ENCODE data around the gene PIGU.

The PIGU gene

GRCh38 chr20:34539756-34540155 is 137.1 kb downstream of the PIGU start:
- Histone ChIP-seq H3K4me1 (ENCODE audit: control insufficient read depth in 1 of 2, insufficient read depth in 2 of 2, low read length in 2 of 2) (peaks cover 5 to 15% of the 10 kb centered on the region in 2 donors), H3K9me3 (ENCODE audit: control insufficient read depth in 1 of 2, low read length in 2 of 2) (no peaks in the 10 kb centered on the region), H3K36me3 (ENCODE audit: control insufficient read depth in 1 of 2, insufficient read depth in 2 of 2, low read length in 2 of 2) (peaks cover 35 to 62% of the 10 kb centered on the region in 2 donors), H3K9ac (ENCODE audit: low read depth in 1 of 2, low read length in 2 of 2) (no peak overlapping the region), H3K27me3 (ENCODE audit: control insufficient read depth in 1 of 2, insufficient read depth in 2 of 2, low read length in 2 of 2) (no peaks in the 10 kb centered on the region), H3K4me3 (ENCODE audit: low read depth in 1 of 2, low read length in 2 of 2) (no peak overlapping the region), H3K27ac (ENCODE audit: low read depth, low read length) (no peak overlapping the region)

- H3K27ac ChIP-seq (ENCODE audit: low read depth, low read length): no peak overlapping the region
Observed at GRCh38 chr20:34538671-34539123, 138.2 kb downstream of the PIGU start.

DNA sequence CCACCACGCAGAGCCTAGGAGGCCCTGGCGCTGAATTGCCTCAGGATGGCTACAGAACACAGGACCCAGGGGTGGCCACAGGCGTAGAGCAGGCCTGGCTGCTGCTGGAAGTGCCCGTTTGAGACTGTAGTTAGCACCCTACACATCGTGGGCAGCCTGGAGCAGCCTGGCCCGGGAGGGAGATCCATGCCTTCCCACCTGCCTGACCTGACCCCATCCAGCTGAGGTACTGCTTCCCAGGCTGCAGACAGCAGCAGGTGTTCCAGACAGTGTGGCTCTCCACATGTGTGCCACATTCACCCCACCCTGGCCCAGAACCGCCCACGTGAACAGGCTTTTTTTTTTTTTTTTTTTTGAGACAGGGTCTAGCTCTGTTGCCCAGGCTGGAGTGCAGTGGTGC is 139.2 kb downstream of the PIGU start:
- Histone ChIP-seq H3K27me3 (ENCODE audit: control insufficient read depth in 1 of 2, insufficient read depth in 2 of 2, low read length in 2 of 2) (no peaks in the 10 kb centered on the region), H3K36me3 (ENCODE audit: control insufficient read depth in 1 of 2, insufficient read depth in 2 of 2, low read length in 2 of 2) (peaks cover 49 to 78% of the 10 kb centered on the region in 2 donors), H3K27ac (ENCODE audit: low read depth, low read length) (no peak overlapping the region), H3K9me3 (ENCODE audit: control insufficient read depth in 1 of 2, low read length in 2 of 2) (no peaks in the 10 kb centered on the region), H3K4me3 (ENCODE audit: low read depth in 1 of 2, low read length in 2 of 2) (no peak overlapping the region), H3K4me1 (ENCODE audit: control insufficient read depth in 1 of 2, insufficient read depth in 2 of 2, low read length in 2 of 2) (no peaks in the 10 kb centered on the region), H3K9ac (ENCODE audit: low read depth in 1 of 2, low read length in 2 of 2) (no peak overlapping the region)

More at GRCh38 chr20:34538671-34539123, 138.2 kb downstream of the PIGU start:
- Histone ChIP-seq H3K36me3 (ENCODE audit: control insufficient read depth in 1 of 2, insufficient read depth in 2 of 2, low read length in 2 of 2) (peaks cover 43 to 69% of the 10 kb centered on the region in 2 donors), H3K9me3 (ENCODE audit: control insufficient read depth in 1 of 2, low read length in 2 of 2) (no peaks in the 10 kb centered on the region), H3K9ac (ENCODE audit: low read depth in 1 of 2, low read length in 2 of 2) (no peak overlapping the region), H3K4me1 (ENCODE audit: control insufficient read depth in 1 of 2, insufficient read depth in 2 of 2, low read length in 2 of 2) (peaks cover under 1 to 4% of the 10 kb centered on the region in 2 donors), H3K4me3 (ENCODE audit: low read depth in 1 of 2, low read length in 2 of 2) (no peak overlapping the region), H3K27me3 (ENCODE audit: control insufficient read depth in 1 of 2, insufficient read depth in 2 of 2, low read length in 2 of 2) (no peaks in the 10 kb centered on the region)

DNA sequence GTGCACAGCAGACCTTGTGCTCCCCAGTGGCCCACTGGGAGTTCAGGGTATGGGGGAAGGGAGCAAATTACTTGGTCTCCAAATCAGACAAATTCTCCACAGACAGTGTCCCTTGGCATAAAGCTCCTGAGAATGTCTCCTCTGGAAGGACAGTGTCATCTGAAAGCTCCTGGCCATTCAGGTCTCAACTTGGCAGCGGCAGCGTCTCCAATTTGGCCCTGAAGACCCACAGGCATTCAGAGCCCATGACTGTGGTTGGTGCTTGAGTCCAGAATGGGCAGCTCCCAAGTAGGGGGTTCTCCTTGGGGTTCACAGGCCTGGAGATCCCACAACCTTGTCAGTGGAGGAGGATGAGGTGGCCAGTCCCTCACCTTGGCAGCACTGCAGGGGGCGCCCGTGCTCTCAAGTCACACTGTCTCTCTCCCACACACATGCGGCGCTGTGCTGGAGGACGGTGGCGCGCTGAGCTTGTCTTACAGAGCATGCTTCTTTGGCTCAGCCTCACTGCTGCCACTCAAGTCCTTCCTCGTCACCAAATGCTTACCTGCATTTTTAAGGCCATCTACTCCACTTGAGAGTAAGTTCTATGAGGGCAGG is 140.0 kb downstream of the PIGU start:
- Histone ChIP-seq H3K4me3 (ENCODE audit: low read depth in 1 of 2, low read length in 2 of 2) (no peak overlapping the region), H3K27ac (ENCODE audit: low read depth, low read length) (no peak overlapping the region), H3K9me3 (ENCODE audit: control insufficient read depth in 1 of 2, low read length in 2 of 2) (no peaks in the 10 kb centered on the region), H3K36me3 (ENCODE audit: control insufficient read depth in 1 of 2, insufficient read depth in 2 of 2, low read length in 2 of 2) (peaks cover 52 to 82% of the 10 kb centered on the region in 2 donors), H3K27me3 (ENCODE audit: control insufficient read depth in 1 of 2, insufficient read depth in 2 of 2, low read length in 2 of 2) (no peaks in the 10 kb centered on the region), H3K4me1 (ENCODE audit: control insufficient read depth in 1 of 2, insufficient read depth in 2 of 2, low read length in 2 of 2) (no peaks in the 10 kb centered on the region), H3K9ac (ENCODE audit: low read depth in 1 of 2, low read length in 2 of 2) (no peak overlapping the region)

DNA sequence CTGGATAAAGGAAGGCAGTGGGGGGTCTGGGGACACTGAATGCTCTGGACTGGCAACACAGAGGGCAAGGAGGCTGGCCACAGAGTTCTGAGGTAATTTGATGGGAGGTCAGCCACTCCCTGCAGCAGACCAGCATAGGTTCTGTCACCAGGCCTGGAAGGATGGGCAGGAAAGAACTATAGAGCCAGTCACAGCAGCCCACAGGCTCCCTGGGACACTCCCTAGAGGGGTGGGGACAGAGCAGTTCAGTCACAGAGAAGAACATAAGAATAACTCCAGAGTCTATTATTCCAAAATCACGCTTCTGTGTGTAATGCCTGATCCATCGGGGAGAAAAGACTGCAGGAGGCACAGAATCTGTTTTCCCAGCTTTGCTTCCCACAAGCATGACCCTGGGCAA is 141.0 kb downstream of the PIGU start:
- Histone ChIP-seq H3K27ac (ENCODE audit: low read depth, low read length) (no peak overlapping the region), H3K36me3 (ENCODE audit: control insufficient read depth in 1 of 2, insufficient read depth in 2 of 2, low read length in 2 of 2) (peaks cover 50 to 81% of the 10 kb centered on the region in 2 donors)

GRCh38 chr20:34535301-34535840 is 141.5 kb downstream of the PIGU start:
- peaks cover 49 to 81% of the 10 kb centered on the region in 2 donors for H3K36me3 ChIP-seq (ENCODE audit: control insufficient read depth in 1 of 2, insufficient read depth in 2 of 2, low read length in 2 of 2)
- H3K4me1 ChIP-seq (ENCODE audit: control insufficient read depth in 1 of 2, insufficient read depth in 2 of 2, low read length in 2 of 2): peaks cover 6 to 10% of the 10 kb centered on the region in 2 donors
- H3K9ac ChIP-seq (ENCODE audit: low read depth in 1 of 2, low read length in 2 of 2): no peak overlapping the region
- H3K27ac ChIP-seq (ENCODE audit: low read depth, low read length): no peak overlapping the region
- H3K27me3 ChIP-seq (ENCODE audit: control insufficient read depth in 1 of 2, insufficient read depth in 2 of 2, low read length in 2 of 2): no peaks in the 10 kb centered on the region
- no peaks in the 10 kb centered on the region for H3K9me3 ChIP-seq (ENCODE audit: control insufficient read depth in 1 of 2, low read length in 2 of 2)
- no peak overlapping the region for H3K4me3 ChIP-seq (ENCODE audit: low read depth in 1 of 2, low read length in 2 of 2)

More for the DNA sequence above, 141.0 kb downstream of the PIGU start:
- H3K4me1 ChIP-seq (ENCODE audit: control insufficient read depth in 1 of 2, insufficient read depth in 2 of 2, low read length in 2 of 2): peaks cover 4 to 7% of the 10 kb centered on the region in 2 donors
- no peaks in the 10 kb centered on the region for H3K9me3 ChIP-seq (ENCODE audit: control insufficient read depth in 1 of 2, low read length in 2 of 2)
- H3K9ac ChIP-seq (ENCODE audit: low read depth in 1 of 2, low read length in 2 of 2): no peak overlapping the region
- no peak overlapping the region for H3K4me3 ChIP-seq (ENCODE audit: low read depth in 1 of 2, low read length in 2 of 2)
- H3K27me3 ChIP-seq (ENCODE audit: control insufficient read depth in 1 of 2, insufficient read depth in 2 of 2, low read length in 2 of 2): no peaks in the 10 kb centered on the region

DNA sequence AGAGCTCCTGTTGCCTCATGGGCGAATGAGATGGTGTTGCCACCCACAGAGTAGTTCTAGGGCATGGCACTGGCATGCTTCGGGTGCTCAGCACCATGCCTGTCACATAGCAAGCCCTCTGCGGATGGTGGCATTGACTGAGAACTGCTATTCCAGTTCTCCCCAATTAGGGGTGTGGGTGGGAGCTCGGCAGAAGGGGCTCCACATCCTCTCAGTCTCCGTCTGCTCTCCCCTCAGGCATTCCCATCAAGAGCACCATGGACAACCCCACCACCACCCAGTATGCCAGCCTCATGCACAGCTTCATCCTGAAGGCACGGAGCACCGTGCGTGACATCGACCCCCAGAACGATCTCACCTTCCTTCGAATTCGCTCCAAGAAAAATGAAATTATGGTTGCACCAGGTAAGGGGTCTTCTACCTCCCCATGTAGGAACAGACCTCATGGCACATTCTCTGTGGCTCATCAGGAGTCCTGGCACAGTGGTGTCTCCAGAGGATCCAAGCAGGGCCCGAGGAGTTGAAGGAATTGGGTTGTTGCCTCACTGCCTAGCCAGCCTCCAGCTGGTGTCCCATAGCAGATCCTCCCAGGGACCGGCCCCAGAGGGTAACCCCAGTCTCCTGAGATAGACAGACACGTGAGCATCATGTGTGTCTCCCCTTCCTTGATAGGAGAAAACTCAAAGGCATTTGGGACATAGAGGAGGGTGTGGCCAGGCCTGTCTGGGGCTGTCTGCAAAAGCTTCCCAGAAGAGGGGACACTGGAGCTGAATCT is 142.3 kb downstream of the PIGU start:
- Histone ChIP-seq H3K27me3 (ENCODE audit: control insufficient read depth in 1 of 2, insufficient read depth in 2 of 2, low read length in 2 of 2) (no peaks in the 10 kb centered on the region), H3K36me3 (ENCODE audit: control insufficient read depth in 1 of 2, insufficient read depth in 2 of 2, low read length in 2 of 2) (peaks cover 57 to 81% of the 10 kb centered on the region in 2 donors), H3K27ac (ENCODE audit: low read depth, low read length) (no peak overlapping the region), H3K4me1 (ENCODE audit: control insufficient read depth in 1 of 2, insufficient read depth in 2 of 2, low read length in 2 of 2) (peaks cover 6 to 10% of the 10 kb centered on the region in 2 donors), H3K9me3 (ENCODE audit: control insufficient read depth in 1 of 2, low read length in 2 of 2) (no peaks in the 10 kb centered on the region), H3K9ac (ENCODE audit: low read depth in 1 of 2, low read length in 2 of 2) (no peak overlapping the region), H3K4me3 (ENCODE audit: low read depth in 1 of 2, low read length in 2 of 2) (no peak overlapping the region)

GRCh38 chr20:34532756-34533155 is 144.1 kb downstream of the PIGU start:
- H3K27ac ChIP-seq (ENCODE audit: low read depth, low read length): no peak overlapping the region
- peaks cover 58 to 85% of the 10 kb centered on the region in 2 donors for H3K36me3 ChIP-seq (ENCODE audit: control insufficient read depth in 1 of 2, insufficient read depth in 2 of 2, low read length in 2 of 2)
- H3K9me3 ChIP-seq (ENCODE audit: control insufficient read depth in 1 of 2, low read length in 2 of 2): no peaks in the 10 kb centered on the region
- no peak overlapping the region for H3K9ac ChIP-seq (ENCODE audit: low read depth in 1 of 2, low read length in 2 of 2)
- no peak overlapping the region for H3K4me3 ChIP-seq (ENCODE audit: low read depth in 1 of 2, low read length in 2 of 2)
- H3K4me1 ChIP-seq (ENCODE audit: control insufficient read depth in 1 of 2, insufficient read depth in 2 of 2, low read length in 2 of 2): peaks cover 15 to 17% of the 10 kb centered on the region in 2 donors
- H3K27me3 ChIP-seq (ENCODE audit: control insufficient read depth in 1 of 2, insufficient read depth in 2 of 2, low read length in 2 of 2): no peaks in the 10 kb centered on the region

DNA sequence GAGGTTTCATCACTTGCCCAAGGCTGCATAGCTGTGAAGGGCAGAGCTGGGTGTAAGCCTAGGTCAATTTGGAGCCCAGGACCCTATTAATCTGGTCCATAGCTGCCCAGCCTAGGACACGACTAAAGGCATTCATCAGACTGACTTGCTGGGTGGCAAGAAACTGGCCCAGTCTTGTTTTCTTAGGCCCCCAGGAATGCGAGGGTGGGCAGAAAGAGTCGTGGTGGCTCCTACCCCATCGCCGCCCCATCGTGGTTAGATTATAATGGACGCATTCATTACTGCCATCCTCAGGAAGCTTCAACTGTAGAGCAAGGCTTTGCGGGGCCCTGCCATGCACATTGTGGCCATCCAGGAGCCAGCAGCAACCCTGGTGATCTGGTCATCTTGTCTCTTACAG is 144.6 kb downstream of the PIGU start:
- Histone ChIP-seq H3K4me1 (ENCODE audit: control insufficient read depth in 1 of 2, insufficient read depth in 2 of 2, low read length in 2 of 2) (peaks cover 15 to 17% of the 10 kb centered on the region in 2 donors), H3K36me3 (ENCODE audit: control insufficient read depth in 1 of 2, insufficient read depth in 2 of 2, low read length in 2 of 2) (peaks cover 59 to 85% of the 10 kb centered on the region in 2 donors), H3K27me3 (ENCODE audit: control insufficient read depth in 1 of 2, insufficient read depth in 2 of 2, low read length in 2 of 2) (no peaks in the 10 kb centered on the region), H3K9ac (ENCODE audit: low read depth in 1 of 2, low read length in 2 of 2) (no peak overlapping the region), H3K9me3 (ENCODE audit: control insufficient read depth in 1 of 2, low read length in 2 of 2) (no peaks in the 10 kb centered on the region), H3K4me3 (ENCODE audit: low read depth in 1 of 2, low read length in 2 of 2) (no peak overlapping the region), H3K27ac (ENCODE audit: low read depth, low read length) (no peak overlapping the region)

DNA sequence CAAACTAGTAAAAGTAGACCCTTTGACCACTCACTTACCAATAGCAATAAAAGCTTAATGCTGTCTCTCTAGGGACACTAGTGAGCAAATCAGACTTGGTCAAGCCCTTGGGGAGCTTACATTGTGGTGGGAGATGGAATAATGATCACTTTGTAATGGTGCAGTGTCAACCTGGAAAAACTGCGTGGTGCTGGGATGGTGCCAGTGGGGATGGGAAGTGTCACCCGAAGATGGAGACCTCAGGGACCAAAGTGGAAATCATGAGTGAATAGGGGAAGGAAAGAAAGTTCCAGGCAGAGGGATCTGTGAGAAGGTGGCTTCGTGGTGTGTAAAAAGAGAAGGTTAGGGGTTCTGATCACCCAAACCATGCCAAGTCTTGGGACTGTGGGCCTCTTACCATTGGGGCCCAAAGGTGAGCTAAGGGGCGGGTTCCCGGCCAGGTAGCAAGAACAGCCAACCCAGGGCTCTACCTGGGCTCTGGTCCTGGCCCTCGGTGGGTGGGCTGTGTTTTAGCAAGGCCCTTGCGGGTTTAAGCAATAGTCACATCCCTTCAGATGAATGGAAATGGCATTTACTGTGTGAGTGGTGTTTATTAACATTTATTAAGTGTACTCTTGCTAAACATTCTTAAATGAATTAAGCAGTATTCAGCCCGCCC is 145.2 kb downstream of the PIGU start:
- H3K27ac ChIP-seq (ENCODE audit: low read depth, low read length): no peak overlapping the region
- no peak overlapping the region for H3K4me3 ChIP-seq (ENCODE audit: low read depth in 1 of 2, low read length in 2 of 2)
- no peaks in the 10 kb centered on the region for H3K9me3 ChIP-seq (ENCODE audit: control insufficient read depth in 1 of 2, low read length in 2 of 2)
- no peaks in the 10 kb centered on the region for H3K27me3 ChIP-seq (ENCODE audit: control insufficient read depth in 1 of 2, insufficient read depth in 2 of 2, low read length in 2 of 2)
- H3K9ac ChIP-seq (ENCODE audit: low read depth in 1 of 2, low read length in 2 of 2): no peak overlapping the region
- peaks cover 16 to 18% of the 10 kb centered on the region in 2 donors for H3K4me1 ChIP-seq (ENCODE audit: control insufficient read depth in 1 of 2, insufficient read depth in 2 of 2, low read length in 2 of 2)
- H3K36me3 ChIP-seq (ENCODE audit: control insufficient read depth in 1 of 2, insufficient read depth in 2 of 2, low read length in 2 of 2): peaks cover 59 to 85% of the 10 kb centered on the region in 2 donors
